Measurements from ENCODE around the gene LRRC32.

Gene LRRC32, protein sequence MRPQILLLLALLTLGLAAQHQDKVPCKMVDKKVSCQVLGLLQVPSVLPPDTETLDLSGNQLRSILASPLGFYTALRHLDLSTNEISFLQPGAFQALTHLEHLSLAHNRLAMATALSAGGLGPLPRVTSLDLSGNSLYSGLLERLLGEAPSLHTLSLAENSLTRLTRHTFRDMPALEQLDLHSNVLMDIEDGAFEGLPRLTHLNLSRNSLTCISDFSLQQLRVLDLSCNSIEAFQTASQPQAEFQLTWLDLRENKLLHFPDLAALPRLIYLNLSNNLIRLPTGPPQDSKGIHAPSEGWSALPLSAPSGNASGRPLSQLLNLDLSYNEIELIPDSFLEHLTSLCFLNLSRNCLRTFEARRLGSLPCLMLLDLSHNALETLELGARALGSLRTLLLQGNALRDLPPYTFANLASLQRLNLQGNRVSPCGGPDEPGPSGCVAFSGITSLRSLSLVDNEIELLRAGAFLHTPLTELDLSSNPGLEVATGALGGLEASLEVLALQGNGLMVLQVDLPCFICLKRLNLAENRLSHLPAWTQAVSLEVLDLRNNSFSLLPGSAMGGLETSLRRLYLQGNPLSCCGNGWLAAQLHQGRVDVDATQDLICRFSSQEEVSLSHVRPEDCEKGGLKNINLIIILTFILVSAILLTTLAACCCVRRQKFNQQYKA

GRCh38 chr11:76670485-76671236 lies at the start of gene LRRC32:
TSS of gene LRRC32 (minus strand) at chr11:76670747. CDS start at chr11:76665954, 4,793 bp downstream.
- DNase-seq: peak; percentile 22

DNA sequence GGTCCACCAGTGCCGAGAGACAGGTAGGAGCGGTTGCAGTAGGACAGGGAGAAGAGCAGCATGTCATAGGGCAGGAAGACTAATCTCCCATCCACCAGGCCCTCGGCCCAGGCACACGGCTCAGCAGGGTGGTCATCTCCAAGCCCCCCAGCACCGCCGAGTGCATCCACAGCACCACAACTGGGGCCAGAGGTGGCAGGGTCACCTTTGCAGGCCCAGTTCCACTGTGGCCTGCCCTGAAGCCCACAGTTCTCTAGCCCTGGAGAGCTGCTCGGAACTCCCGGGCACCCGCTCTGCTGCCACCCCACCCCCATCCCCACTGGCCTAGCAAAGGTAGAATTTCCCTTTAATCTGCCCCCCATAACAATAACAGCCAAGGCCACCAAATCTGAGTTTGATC lies 49.1 kb upstream of the LRRC32 start:
- no peak for DNase-seq

GRCh38 chr11:76719281-76719680 lies 48.7 kb upstream of the LRRC32 start:
- no peak for DNase-seq

- no peak for DNase-seq
Measured at GRCh38 chr11:76717816-76718215, 47.3 kb upstream of the LRRC32 start.

- DNase-seq: no peak
Measured at GRCh38 chr11:76717369-76717768, 46.8 kb upstream of the LRRC32 start.

GRCh38 chr11:76716268-76716667 lies 45.7 kb upstream of the LRRC32 start:
- no peak for DNase-seq

GRCh38 chr11:76714493-76714892 lies 43.9 kb upstream of the LRRC32 start:
- DNase-seq: no peak

- DNase-seq: no peak
Measured at GRCh38 chr11:76713499-76713898, 43.0 kb upstream of the LRRC32 start.

DNA sequence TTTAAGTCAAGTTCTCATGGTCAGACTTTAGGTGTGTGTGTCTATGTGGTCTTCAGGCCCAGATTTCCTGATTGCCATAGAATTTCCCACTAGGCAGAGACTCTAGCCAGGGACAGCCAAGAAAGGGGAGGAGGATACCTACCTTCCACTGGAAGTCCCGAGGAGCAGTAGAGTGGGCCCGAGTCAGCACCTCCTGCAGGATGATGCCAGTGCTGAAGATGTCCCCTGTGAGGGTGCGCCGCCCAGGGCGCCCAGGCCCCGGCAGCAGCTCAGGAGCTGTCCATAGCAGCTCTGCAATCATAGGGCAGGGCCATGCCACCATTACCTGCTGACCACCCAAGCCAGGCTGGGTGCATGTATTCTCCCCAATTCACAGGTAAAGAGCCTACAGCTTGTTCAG lies 41.6 kb upstream of the LRRC32 start:
- DNase-seq: no peak

DNA sequence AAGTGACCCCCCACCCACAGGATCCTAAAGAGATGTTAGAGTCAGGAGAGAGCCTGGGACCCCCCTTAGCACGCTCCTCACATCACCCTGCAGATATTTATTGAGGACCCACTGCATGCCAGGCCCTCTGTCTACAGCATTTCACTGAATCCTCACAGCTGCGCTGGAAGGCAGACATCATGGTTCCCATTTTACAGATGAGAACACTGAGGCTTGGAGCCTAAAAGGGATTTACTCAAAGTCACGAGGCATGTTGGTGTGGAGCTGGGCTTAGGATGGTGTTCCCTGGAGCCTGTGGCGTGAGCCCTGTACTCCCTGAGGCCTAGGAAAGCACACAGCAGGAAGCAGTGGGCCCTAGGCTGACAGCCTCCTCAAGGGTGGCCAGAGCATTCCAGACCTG lies 39.2 kb upstream of the LRRC32 start:
- no peak for DNase-seq

DNA sequence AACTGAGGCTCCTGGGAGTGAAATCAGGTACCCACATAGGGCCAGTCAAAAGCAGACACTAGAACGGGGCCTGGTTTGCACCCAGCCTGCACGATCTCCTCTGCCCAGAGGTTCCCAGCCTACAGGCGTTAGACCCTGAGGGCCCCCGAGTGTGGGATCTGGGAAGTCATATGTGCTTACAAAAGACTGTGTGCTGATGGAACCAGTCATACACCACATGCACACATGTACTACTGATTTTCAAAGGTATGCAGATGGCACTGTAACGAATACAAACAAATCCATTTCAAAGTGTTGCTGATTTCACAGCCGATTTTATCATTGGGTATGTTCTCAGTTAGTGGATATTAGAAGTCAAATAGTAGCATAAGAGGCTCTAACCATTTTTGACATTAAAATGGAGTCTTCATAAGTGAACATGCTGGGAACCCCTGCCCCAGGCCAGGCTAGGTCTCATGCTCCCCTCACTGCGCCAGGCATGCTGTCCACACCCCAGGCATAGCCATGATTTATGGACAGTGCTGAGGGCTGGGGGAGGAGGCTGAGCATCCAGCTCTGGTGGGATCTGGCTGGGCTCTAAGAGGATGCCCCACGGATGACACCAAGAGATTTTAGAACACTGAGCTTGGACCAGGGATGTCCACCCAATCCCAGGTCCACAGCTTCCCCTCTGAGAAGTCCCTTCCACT lies 38.6 kb upstream of the LRRC32 start:
- DNase-seq: no peak

GRCh38 chr11:76707293-76707825 lies 36.8 kb upstream of the LRRC32 start:
- DNase-seq: no peak

GRCh38 chr11:76706667-76707066 lies 36.1 kb upstream of the LRRC32 start:
- no peak for DNase-seq

- no peak for DNase-seq
Measured at GRCh38 chr11:76705826-76706225, 35.3 kb upstream of the LRRC32 start.

GRCh38 chr11:76704171-76704948 lies 33.8 kb upstream of the LRRC32 start:
- no peak for DNase-seq

- no peak for DNase-seq
Measured at GRCh38 chr11:76703707-76704106, 33.2 kb upstream of the LRRC32 start.

GRCh38 chr11:76702336-76703128 lies 32.0 kb upstream of the LRRC32 start:
- no peak for DNase-seq

DNA sequence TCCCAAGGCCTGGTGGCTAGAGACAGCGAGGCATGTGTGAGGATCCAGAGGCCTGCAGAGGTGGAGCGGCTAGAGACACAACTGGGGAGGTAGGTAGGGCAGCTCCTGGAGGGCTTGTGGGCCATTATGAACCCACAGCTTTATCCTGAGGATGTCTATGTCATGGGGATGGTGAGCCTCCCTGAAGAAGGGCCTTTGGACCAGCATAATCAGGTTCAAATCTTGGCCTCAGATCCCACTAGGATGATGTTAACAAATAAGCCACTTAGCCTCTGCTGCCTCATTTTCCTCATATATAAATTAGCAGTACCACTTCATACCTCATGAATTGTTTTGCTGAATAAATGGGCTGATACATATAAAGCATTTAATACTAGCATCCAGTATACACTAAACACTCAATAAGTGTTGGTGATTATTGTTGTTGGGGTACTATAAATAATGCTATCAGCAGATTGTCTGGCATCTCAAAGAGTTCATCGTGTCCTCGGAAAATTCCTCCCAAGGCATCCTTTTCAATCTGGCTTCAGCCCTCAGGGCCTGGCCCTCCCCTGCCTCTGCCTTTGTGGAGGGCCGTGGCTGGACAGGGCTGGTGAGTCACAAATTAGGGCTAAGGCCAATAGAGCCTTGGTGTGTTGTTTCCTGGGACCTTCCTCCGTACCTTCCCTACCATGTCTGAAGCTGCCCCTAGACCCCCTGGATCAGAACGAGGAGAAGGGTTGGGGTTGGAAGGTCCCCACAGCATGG lies 30.9 kb upstream of the LRRC32 start:
- DNase-seq: no peak

GRCh38 chr11:76700177-76701100 lies 29.9 kb upstream of the LRRC32 start:
- DNase-seq: no peak

Data from NCI-H1092 treated with DMSO at 0.1 percent for 48 hours (cell line).